ENCODE data around the gene ADAMTSL1. TPM values are rescaled to one million over a fixed set of nuclear protein-coding genes. Genes with fewer than 3 reads are reported as not detected.

ADAMTSL1 gene
- polyA plus RNA-seq, 1 donor from 2014 or later = 1.1 TPM

DNA sequence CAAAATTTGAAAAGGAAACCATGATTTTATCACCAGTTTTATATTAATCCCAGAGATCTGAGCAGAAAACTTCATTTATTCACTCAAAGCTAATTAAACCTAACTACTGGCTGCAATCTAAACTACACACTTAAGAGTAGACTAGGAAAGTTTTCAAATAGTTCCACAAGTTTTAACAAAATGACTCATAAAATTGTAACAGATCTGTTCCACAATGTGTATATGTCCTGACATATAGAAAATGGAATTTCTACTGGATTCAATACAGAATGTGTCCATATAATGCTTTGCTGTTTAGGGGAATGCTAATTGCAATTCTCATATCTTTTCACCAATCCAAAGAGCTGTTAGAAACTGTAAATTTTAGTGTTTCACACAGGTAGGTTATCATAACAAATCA, 40.3 kb upstream of the ADAMTSL1 start:
- no peaks in the 10 kb centered on the region for H3K9me2 ChIP-seq (ENCODE audit: insufficient read depth, low read length)
- TF ChIP-seq SMC3 (conservative IDR thresholded peaks at IDR 0.05; ENCODE audit: poor library complexity) (no peak), EP300 (conservative IDR thresholded peaks at IDR 0.05; ENCODE audit: poor library complexity, severe bottlenecking) (no peak)

DNA sequence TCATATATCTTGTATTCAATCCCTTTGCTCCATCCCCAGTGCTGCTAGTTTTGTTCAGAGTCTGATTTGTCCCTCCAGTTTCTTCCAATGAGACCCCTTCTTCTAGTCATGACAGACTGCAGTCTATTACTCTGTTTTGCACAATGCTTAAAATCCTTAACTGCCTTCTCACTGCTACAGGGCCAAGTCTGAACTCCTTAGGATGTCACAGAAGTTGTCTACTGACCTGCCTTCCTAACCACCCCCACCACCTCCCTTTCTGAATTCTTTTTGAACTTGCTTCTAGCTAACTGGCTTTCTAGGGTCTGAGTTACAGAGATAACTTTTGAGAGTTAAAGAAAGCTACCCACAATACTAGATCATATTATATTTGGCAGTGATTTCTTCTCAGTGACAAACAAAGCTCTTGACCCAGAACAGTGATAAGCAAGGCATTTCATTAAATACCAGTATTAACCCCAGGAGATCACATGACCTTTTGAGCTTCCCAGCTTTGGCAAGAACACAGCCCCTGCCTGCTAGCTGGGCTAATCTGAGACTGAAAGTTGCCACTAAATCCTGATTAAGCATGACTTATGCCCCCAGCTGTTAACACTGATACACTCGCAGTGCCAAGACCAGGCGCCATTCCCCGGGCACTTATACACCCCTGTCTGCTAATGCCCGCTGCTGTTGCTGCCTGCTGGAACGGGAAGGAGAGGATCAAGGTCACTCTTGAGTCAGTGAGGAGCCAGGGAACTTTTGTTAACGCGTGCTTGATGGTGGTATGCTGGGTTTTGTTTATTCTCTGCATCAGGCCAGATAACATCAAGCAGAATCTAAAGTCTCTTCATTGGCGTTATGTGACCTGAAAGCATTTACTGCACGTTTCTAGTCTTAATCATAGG, 36.4 kb upstream of the ADAMTSL1 start:
- TF ChIP-seq MXI1 (conservative IDR thresholded peaks at IDR 0.05; ENCODE audit: poor library complexity, severe bottlenecking) = no peak
- no peak for TF ChIP-seq TAF1 (IDR thresholded peaks at IDR 0.05; ENCODE audit: low read depth)
- no peak for TF ChIP-seq EP300 (conservative IDR thresholded peaks at IDR 0.05; ENCODE audit: poor library complexity, severe bottlenecking)
- TF ChIP-seq, protein P1, sequence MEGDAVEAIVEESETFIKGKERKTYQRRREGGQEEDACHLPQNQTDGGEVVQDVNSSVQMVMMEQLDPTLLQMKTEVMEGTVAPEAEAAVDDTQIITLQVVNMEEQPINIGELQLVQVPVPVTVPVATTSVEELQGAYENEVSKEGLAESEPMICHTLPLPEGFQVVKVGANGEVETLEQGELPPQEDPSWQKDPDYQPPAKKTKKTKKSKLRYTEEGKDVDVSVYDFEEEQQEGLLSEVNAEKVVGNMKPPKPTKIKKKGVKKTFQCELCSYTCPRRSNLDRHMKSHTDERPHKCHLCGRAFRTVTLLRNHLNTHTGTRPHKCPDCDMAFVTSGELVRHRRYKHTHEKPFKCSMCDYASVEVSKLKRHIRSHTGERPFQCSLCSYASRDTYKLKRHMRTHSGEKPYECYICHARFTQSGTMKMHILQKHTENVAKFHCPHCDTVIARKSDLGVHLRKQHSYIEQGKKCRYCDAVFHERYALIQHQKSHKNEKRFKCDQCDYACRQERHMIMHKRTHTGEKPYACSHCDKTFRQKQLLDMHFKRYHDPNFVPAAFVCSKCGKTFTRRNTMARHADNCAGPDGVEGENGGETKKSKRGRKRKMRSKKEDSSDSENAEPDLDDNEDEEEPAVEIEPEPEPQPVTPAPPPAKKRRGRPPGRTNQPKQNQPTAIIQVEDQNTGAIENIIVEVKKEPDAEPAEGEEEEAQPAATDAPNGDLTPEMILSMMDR (IDR thresholded peaks at IDR 0.05; ENCODE audit: poor library complexity, severe bottlenecking) = no peak
- no peak for TF ChIP-seq POLR2AphosphoS5 (IDR thresholded peaks at IDR 0.05)
- TF ChIP-seq, protein P2, sequence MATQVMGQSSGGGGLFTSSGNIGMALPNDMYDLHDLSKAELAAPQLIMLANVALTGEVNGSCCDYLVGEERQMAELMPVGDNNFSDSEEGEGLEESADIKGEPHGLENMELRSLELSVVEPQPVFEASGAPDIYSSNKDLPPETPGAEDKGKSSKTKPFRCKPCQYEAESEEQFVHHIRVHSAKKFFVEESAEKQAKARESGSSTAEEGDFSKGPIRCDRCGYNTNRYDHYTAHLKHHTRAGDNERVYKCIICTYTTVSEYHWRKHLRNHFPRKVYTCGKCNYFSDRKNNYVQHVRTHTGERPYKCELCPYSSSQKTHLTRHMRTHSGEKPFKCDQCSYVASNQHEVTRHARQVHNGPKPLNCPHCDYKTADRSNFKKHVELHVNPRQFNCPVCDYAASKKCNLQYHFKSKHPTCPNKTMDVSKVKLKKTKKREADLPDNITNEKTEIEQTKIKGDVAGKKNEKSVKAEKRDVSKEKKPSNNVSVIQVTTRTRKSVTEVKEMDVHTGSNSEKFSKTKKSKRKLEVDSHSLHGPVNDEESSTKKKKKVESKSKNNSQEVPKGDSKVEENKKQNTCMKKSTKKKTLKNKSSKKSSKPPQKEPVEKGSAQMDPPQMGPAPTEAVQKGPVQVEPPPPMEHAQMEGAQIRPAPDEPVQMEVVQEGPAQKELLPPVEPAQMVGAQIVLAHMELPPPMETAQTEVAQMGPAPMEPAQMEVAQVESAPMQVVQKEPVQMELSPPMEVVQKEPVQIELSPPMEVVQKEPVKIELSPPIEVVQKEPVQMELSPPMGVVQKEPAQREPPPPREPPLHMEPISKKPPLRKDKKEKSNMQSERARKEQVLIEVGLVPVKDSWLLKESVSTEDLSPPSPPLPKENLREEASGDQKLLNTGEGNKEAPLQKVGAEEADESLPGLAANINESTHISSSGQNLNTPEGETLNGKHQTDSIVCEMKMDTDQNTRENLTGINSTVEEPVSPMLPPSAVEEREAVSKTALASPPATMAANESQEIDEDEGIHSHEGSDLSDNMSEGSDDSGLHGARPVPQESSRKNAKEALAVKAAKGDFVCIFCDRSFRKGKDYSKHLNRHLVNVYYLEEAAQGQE (IDR thresholded peaks at IDR 0.05; ENCODE audit: borderline replicate concordance) = no peak
- no peak for TF ChIP-seq SMC3 (conservative IDR thresholded peaks at IDR 0.05; ENCODE audit: poor library complexity)
- no peak for TF ChIP-seq RAD21 (conservative IDR thresholded peaks at IDR 0.05)
- Histone ChIP-seq H3K9ac (ENCODE audit: low read length) (no peak overlapping the region), H4K20me1 (ENCODE audit: insufficient read depth) (no peaks in the 10 kb centered on the region), H2AFZ (ENCODE audit: low read depth, low read length) (no peak overlapping the region), H3K9me2 (ENCODE audit: insufficient read depth, low read length) (no peaks in the 10 kb centered on the region), H3K27ac (ENCODE audit: low read length) (no peak overlapping the region), H3K4me2 (ENCODE audit: low read length) (no peak overlapping the region), H3K27me3 (ENCODE audit: insufficient read depth, low read depth, low read length) (no peaks in the 10 kb centered on the region), H3K79me2 (replicated peaks; ENCODE audit: insufficient read depth, low read length) (no peaks in the 10 kb centered on the region), H3K4me3 (ENCODE audit: low read length) (no peak overlapping the region), H3K36me3 (ENCODE audit: insufficient read depth, low read length) (no peaks in the 10 kb centered on the region), H3K9me3 (ENCODE audit: low read length) (no peaks in the 10 kb centered on the region), H3F3A (ENCODE audit: insufficient read depth, low read length, poor library complexity, severe bottlenecking) (no peaks in the 10 kb centered on the region)

More for the DNA sequence above, 40.3 kb upstream of the ADAMTSL1 start:
- Histone ChIP-seq H3K9ac (ENCODE audit: low read length) (no peak overlapping the region), H3K4me3 (ENCODE audit: low read length) (no peak overlapping the region), H3K9me3 (ENCODE audit: low read length) (no peaks in the 10 kb centered on the region), H3K27ac (ENCODE audit: low read length) (no peak overlapping the region), H3K36me3 (ENCODE audit: insufficient read depth, low read length) (no peaks in the 10 kb centered on the region), H3K27me3 (ENCODE audit: insufficient read depth, low read depth, low read length) (no peaks in the 10 kb centered on the region), H2AFZ (ENCODE audit: low read depth, low read length) (no peak overlapping the region), H3K4me2 (ENCODE audit: low read length) (no peak overlapping the region), H3F3A (ENCODE audit: insufficient read depth, low read length, poor library complexity, severe bottlenecking) (no peaks in the 10 kb centered on the region), H4K20me1 (ENCODE audit: insufficient read depth) (no peaks in the 10 kb centered on the region), H3K79me2 (replicated peaks; ENCODE audit: insufficient read depth, low read length) (no peaks in the 10 kb centered on the region)

All from neural cell (in vitro differentiated cells).